ENCODE results near the gene AIFM1. TPM values are rescaled to one million over a fixed set of nuclear protein-coding genes. Genes with fewer than 3 reads are reported as not detected.

AIFM1 gene
- total and polyA plus RNA-seq, 2 of the 4 experiments (the other 2 are of a cell fraction): 22.0 to 27.4 TPM

DNA sequence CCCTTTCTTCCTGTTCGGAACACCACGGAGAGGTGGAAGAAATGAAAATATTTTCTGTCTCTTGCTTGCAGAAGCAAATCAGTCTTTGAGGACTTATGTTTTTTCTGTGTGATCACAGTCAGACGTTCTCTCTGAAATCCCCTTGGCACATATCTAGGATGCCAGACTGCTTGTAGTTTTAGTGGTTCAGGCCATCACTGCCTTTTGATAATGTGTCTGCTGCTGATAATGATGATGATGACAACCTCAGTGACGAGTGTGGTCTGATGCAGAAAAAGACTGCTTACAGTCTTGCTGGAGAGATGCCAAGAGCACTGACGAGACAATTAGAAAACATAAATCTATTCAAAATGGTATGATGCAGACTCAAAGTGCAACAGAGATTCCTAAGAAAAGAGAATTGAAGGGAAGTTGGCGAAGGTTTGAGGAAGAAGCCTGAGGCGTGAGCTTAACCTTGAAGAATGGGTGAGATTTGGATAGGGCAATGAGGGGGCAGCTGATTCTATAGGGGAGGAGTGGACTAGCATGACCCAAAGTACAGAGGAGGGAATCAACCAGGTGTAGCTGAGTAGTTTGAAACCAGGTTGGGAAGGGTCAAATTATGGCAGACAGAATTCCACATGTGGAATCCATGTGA lies 14.1 kb upstream of the AIFM1 start:
- BruUV-seq (replicated peaks): no TSS peak
- no peak overlapping the region for H2AK5ac ChIP-seq (ENCODE audit: low read depth, low read length)
- peak; percentile 38 for DNase-seq
- no peak overlapping the region for H2BK20ac ChIP-seq (ENCODE audit: low read depth, low read length)
- H2AFZ ChIP-seq (replicated peaks; ENCODE audit: low read length, poor library complexity): no peak overlapping the region
- no peak overlapping the region for H3K23ac ChIP-seq (ENCODE audit: low read depth, low read length)
- H2BK5ac ChIP-seq (ENCODE audit: low read depth, low read length, poor library complexity, severe bottlenecking): no peak overlapping the region
- no peak overlapping the region for H3K14ac ChIP-seq (replicated peaks; ENCODE audit: low read depth, low read length)
- no peak overlapping the region for H3K18ac ChIP-seq (ENCODE audit: low read depth, low read length)
- no peaks in the 10 kb centered on the region for H3K9me3 ChIP-seq (ENCODE audit: control insufficient read depth, insufficient read depth, low read length)
- ChIA-PET CTCF (no interaction called here), POLR2A (ENCODE audit: unreplicated experiment) (no interaction called here)
- TF ChIP-seq MAZ (IDR thresholded peaks at IDR 0.05; ENCODE audit: borderline replicate concordance, low read depth, low read length): no peak
- no peak for TF ChIP-seq RCOR1 (IDR thresholded peaks at IDR 0.05; ENCODE audit: insufficient replicate concordance, low read length)
- TF ChIP-seq RFX5 (IDR thresholded peaks at IDR 0.05; ENCODE audit: low read depth, low read length): no peak
- TF ChIP-seq, protein P1, sequence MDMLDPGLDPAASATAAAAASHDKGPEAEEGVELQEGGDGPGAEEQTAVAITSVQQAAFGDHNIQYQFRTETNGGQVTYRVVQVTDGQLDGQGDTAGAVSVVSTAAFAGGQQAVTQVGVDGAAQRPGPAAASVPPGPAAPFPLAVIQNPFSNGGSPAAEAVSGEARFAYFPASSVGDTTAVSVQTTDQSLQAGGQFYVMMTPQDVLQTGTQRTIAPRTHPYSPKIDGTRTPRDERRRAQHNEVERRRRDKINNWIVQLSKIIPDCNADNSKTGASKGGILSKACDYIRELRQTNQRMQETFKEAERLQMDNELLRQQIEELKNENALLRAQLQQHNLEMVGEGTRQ (IDR thresholded peaks at IDR 0.05; ENCODE audit: low read depth, low read length): no peak
- H3K4me3 ChIP-seq (ENCODE audit: insufficient read depth, low read depth, low read length): no peak overlapping the region
- H3K27ac ChIP-seq (ENCODE audit: insufficient read depth, low read length): no peak overlapping the region
- H3K27me3 ChIP-seq (ENCODE audit: control insufficient read depth, insufficient read depth, low read length): peaks cover 2% of the 10 kb centered on the region; the same call in 1 of the 2 replicates
- H4K8ac ChIP-seq (ENCODE audit: low read depth in 2 of 2, low read length in 2 of 2): no peak overlapping the region
- no peak overlapping the region for H3K56ac ChIP-seq (ENCODE audit: extremely low read depth, insufficient read depth, low read length)
- intact Hi-C loops (cut with micrococcal nuclease) (no loop called here), dilution Hi-C loops (cut with HindIII; ENCODE audit: low sequenced_read_pairs, unreplicated experiment) (no loop called here), in situ Hi-C loops (cut with MboI; ENCODE audit: low sequenced_read_pairs) (loop anchor here (25.0 kb wide), 1 partner anchor 567 kb away; no protein-coding TSS in a partner anchor)
- H3K4me2 ChIP-seq (ENCODE audit: low read depth, low read length): no peak overlapping the region
- no peak overlapping the region for H3K4ac ChIP-seq (ENCODE audit: low read depth, low read length)
- no peak for ATAC-seq (ENCODE audit: low read depth)
- H3K9me1 ChIP-seq (ENCODE audit: insufficient read depth, low read length): no peaks in the 10 kb centered on the region; the same call in 1 of the 2 replicates
- no peaks in the 10 kb centered on the region; the same call in 1 of the 2 replicates for H4K20me1 ChIP-seq (ENCODE audit: insufficient read depth, low read length)
- H4K5ac ChIP-seq (ENCODE audit: low read depth, low read length): no peak overlapping the region
- WGBS, 2 experiments (ENCODE audit: extremely low coverage in 2 of 2, insufficient read length in 1 of 2): 55% methylated on average over 2 of the region's 7 CpGs; no CpG with 5 or more reads in 1 of the 2 experiments
- no peak overlapping the region for H2BK15ac ChIP-seq (ENCODE audit: low read depth, low read length)
- no peaks in the 10 kb centered on the region for H3K36me3 ChIP-seq (ENCODE audit: control insufficient read depth, insufficient read depth, low read length)
- H3K9ac ChIP-seq (ENCODE audit: low read depth, low read length): no peak overlapping the region
- no peak overlapping the region for H2AK9ac ChIP-seq (replicated peaks; ENCODE audit: low read depth, low read length, poor library complexity)
- H4K91ac ChIP-seq (ENCODE audit: insufficient read depth, low read depth, low read length): no peak overlapping the region
- no peak overlapping the region for H2BK120ac ChIP-seq (ENCODE audit: low read depth, low read length)
- H3K79me1 ChIP-seq (ENCODE audit: low read depth in 1 of 2, low read length in 2 of 2): no peaks in the 10 kb centered on the region
- no peaks in the 10 kb centered on the region for H3K4me1 ChIP-seq (ENCODE audit: control insufficient read depth, insufficient read depth, low read length)

Measured in IMR-90 (cell line).